Activated naive CD8-positive, alpha-beta T cell (primary cell): ENCODE data around the gene RPAP3.

Experiments
- H3K27ac Mint-ChIP-seq: one replicate; pipeline ENCODE4 v1.8.0; 2021; ENCODE audit warnings: mixed read lengths
- H3K27me3 Mint-ChIP-seq: one replicate; pipeline ENCODE4 v1.8.0; 2021; ENCODE audit warnings: mixed read lengths
- H3K36me3 Mint-ChIP-seq: one replicate; pipeline ENCODE4 v1.8.0; 2021; ENCODE audit warnings: mixed read lengths
- H3K4me1 Mint-ChIP-seq: one replicate; pipeline ENCODE4 v1.8.0; 2021; ENCODE audit warnings: low read depth, mixed read lengths
- H3K4me3 Mint-ChIP-seq: one replicate; pipeline ENCODE4 v1.8.0; 2021; ENCODE audit warnings: mild to moderate bottlenecking, mixed read lengths
- H3K9me3 Mint-ChIP-seq: one replicate; pipeline ENCODE4 v1.8.0; 2021; ENCODE audit warnings: low read depth, mixed read lengths

Gene RPAP3

DNA sequence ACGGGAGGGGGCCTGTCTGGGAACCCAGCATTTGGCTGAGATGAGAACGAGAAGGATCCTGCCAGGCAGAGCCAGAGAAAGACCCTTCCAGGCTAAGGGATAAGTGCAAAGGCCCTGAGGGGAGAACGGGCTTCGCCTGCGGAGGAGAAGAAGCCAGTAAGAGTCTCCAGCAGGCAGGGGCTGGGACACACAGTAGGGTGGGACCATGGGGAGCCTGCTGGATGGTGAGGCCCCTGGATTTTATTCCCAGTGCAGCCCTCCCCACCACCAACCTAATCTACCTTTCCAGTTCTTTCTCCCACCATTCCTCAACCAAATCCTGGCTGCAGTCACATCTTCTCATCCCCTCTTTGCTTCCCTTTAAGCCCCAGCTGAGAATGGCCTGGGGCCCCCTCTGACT is 40.2 kb upstream of the RPAP3 start:
- Mint-ChIP-seq H3K36me3 (no peaks in the 10 kb centered on the region), H3K9me3 (no peaks in the 10 kb centered on the region), H3K4me1 (peaks cover 20% of the 10 kb centered on the region), H3K4me3 (no peak overlapping the region), H3K27ac (no peak overlapping the region), H3K27me3 (no peaks in the 10 kb centered on the region)

DNA sequence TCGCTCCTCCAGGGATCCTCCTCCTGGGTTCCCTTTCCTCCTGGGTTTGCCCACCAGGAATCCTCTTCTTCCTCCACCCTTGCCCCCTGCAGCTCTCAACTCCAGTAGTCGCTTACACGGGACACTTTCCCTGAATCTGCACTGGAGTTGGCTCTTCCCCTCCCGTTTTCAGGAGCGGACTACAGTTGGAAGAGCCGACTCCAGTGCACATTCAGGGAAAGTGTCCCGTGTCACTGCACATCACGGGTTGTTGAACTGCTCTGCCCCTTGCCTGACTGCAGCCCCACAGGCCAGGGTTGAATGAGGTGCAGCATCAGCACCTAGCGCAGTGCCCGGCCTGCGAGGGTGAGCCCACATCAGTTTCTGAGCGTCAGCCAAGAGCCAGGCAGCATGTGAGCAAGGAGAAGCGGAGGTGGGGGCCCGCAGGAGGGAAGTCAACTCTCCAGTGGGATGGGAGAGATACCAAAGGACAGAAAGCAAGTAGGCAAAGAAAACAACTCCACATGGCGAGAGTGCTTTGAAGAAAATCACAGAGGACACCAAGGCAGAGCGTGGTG is 39.7 kb upstream of the RPAP3 start:
- Mint-ChIP-seq H3K36me3 (no peaks in the 10 kb centered on the region), H3K4me3 (no peak overlapping the region), H3K9me3 (no peaks in the 10 kb centered on the region), H3K27me3 (no peaks in the 10 kb centered on the region), H3K4me1 (peaks cover 24% of the 10 kb centered on the region), H3K27ac (no peak overlapping the region)

DNA sequence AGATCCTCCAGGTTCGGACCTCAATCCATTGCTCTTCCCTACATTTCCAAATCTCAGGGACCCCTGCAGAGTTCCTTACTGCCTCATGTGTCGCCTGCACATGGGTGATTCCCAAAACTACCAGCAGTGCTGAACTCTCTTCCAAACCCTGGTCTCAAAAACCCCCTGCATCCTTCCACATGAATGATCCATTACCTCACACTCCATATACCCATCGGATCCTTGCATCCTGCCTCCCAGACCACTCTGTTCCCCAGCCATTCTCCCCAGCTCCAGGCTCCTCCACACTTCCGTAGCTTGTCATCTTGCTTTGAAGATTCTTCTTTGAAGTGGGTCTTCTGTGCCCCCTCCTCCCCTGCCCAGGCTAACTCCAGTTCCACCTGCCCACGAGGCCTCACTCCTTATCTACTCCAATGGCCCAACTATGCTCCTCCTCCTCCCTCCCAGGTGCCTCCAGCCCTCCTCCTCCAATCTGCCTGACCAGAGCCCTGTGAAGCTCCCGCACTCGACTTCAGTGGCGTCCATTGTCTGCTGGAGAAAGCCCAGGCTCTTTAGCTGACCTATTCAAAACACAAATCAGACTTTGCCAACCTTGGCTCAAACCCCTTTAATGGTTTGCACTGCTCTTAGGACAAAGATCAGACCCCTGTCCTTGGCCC is 39.1 kb upstream of the RPAP3 start:
- Mint-ChIP-seq H3K27ac (no peak overlapping the region), H3K27me3 (no peaks in the 10 kb centered on the region), H3K4me1 (peaks cover 24% of the 10 kb centered on the region), H3K9me3 (no peaks in the 10 kb centered on the region), H3K36me3 (no peaks in the 10 kb centered on the region), H3K4me3 (no peak overlapping the region)

GRCh38 chr12:47744005-47744651 is 38.3 kb upstream of the RPAP3 start:
- H3K4me3 Mint-ChIP-seq: no peak overlapping the region
- no peaks in the 10 kb centered on the region for H3K27me3 Mint-ChIP-seq
- no peaks in the 10 kb centered on the region for H3K36me3 Mint-ChIP-seq
- H3K27ac Mint-ChIP-seq: no peak overlapping the region
- peaks cover 24% of the 10 kb centered on the region for H3K4me1 Mint-ChIP-seq
- no peaks in the 10 kb centered on the region for H3K9me3 Mint-ChIP-seq

- H3K9me3 Mint-ChIP-seq: no peaks in the 10 kb centered on the region
- no peak overlapping the region for H3K4me3 Mint-ChIP-seq
These were observed 37.6 kb upstream of the RPAP3 start for GRCh38 chr12:47743311-47743860.

DNA sequence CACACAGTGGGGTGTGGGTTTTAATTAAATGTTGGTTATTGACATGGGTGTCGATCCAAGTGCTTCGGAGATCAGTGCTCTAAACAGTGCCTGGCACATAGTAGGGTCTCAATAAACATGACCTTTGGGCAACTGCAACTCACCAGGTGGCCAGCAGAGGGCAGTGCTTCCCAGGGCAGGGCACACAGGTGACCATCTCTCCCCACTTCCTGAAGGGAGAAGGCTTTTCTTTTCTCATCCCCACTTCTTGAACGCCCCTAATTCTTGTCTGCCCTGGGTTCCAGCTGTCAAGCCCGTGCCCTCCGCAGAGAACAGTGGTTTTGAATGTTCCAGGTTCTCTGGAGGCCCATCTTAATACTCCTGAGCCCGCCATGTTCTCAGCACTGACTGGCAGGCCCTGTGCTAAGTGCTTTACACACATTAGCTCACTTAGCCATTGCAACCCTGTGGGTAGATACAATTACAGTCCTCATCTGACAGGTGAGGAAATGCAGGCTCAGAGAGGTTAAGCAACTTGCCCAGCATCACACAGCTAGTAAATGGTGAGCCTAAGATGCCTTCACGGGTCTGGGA is 36.5 kb upstream of the RPAP3 start:
- no peaks in the 10 kb centered on the region for H3K36me3 Mint-ChIP-seq
- peaks cover 24% of the 10 kb centered on the region for H3K4me1 Mint-ChIP-seq
- no peaks in the 10 kb centered on the region for H3K9me3 Mint-ChIP-seq
- H3K27me3 Mint-ChIP-seq: no peaks in the 10 kb centered on the region
- H3K4me3 Mint-ChIP-seq: no peak overlapping the region
- no peak overlapping the region for H3K27ac Mint-ChIP-seq

More at GRCh38 chr12:47743311-47743860, 37.6 kb upstream of the RPAP3 start:
- peaks cover 24% of the 10 kb centered on the region for H3K4me1 Mint-ChIP-seq
- no peaks in the 10 kb centered on the region for H3K36me3 Mint-ChIP-seq
- H3K27me3 Mint-ChIP-seq: no peaks in the 10 kb centered on the region
- H3K27ac Mint-ChIP-seq: no peak overlapping the region

GRCh38 chr12:47741340-47741703 is 35.5 kb upstream of the RPAP3 start:
- Mint-ChIP-seq H3K4me3 (no peak overlapping the region), H3K4me1 (peaks cover 25% of the 10 kb centered on the region), H3K27me3 (no peaks in the 10 kb centered on the region), H3K9me3 (no peaks in the 10 kb centered on the region), H3K36me3 (no peaks in the 10 kb centered on the region), H3K27ac (no peak overlapping the region)

DNA sequence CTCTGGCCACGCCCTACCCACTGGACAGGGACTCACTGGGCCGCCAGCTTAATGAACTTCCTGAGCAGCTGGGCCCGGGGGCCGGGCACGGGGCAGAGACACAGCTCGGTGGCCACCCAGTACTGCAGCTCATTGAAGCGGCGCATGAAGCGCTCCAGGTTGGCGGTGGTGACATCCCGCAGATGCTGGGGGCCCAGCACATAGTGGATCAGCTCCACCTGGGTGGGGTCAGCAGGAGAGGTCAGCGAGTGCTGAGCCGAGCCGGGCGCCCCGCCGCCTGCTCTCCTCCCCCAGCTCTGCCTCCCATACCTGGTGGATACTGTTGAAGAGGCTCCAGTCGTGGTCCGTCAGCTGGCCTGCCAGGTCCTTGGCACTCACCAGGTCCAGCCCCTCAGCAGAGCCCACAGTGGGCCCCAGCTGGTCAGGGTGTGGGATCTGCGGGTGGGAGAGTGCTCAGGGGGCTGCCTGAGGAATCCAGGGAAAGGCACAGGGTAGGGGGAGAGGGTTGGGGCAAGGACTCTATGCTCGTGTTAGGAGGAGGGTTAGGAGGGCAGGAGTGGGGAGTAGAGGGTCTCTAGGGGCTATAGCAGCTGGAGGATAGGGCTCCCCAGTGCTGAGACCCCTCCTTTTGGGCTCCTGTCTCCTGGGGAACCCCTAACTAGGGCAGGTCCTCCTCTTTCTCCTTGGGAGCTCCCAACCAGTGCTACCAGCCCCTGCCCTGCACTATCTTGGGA is 34.9 kb upstream of the RPAP3 start:
- Mint-ChIP-seq H3K4me1 (peaks cover 25% of the 10 kb centered on the region), H3K36me3 (no peaks in the 10 kb centered on the region), H3K27ac (no peak overlapping the region), H3K9me3 (no peaks in the 10 kb centered on the region), H3K4me3 (no peak overlapping the region), H3K27me3 (no peaks in the 10 kb centered on the region)

GRCh38 chr12:47739979-47740378 is 34.1 kb upstream of the RPAP3 start:
- Mint-ChIP-seq H3K36me3 (no peaks in the 10 kb centered on the region), H3K4me1 (peaks cover 25% of the 10 kb centered on the region), H3K9me3 (no peaks in the 10 kb centered on the region), H3K4me3 (no peak overlapping the region), H3K27me3 (no peaks in the 10 kb centered on the region), H3K27ac (no peak overlapping the region)

GRCh38 chr12:47739297-47739696 is 33.5 kb upstream of the RPAP3 start:
- Mint-ChIP-seq H3K4me3 (no peak overlapping the region), H3K27ac (no peak overlapping the region), H3K9me3 (no peaks in the 10 kb centered on the region), H3K4me1 (peaks cover 25% of the 10 kb centered on the region), H3K36me3 (no peaks in the 10 kb centered on the region), H3K27me3 (no peaks in the 10 kb centered on the region)

DNA sequence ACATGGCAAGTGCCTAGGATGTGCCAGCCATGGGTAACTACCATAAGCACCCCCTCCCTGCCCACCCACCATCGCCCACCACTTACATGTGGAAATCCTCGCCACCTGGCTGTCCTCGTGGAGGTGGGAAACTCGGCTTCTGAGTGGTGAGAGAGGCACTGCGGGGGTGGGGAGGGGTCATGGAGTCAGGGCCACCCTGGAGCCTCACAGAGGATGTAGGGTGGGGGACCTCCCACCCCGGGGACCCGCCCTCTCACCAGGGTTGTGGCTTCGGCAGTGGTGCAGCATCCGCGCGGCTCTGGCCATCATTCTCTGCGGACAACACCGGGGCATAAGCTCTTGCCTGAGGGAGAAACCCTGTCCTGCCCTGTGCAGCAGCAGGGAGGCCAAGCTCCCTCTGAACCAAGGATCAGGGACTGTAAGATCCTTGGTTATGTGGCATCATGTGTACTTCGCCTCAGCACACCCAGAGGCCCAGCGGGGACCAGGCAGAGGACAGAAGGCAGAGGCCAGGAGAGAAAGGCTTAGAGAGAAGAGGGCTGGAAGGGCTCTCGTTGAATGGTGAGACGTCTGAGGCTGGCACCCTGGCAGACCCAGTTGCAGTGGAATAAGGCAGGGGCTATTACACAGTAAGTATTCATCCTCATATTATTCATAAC is 32.2 kb upstream of the RPAP3 start:
- peaks cover 20% of the 10 kb centered on the region for H3K4me1 Mint-ChIP-seq
- H3K9me3 Mint-ChIP-seq: no peaks in the 10 kb centered on the region
- no peaks in the 10 kb centered on the region for H3K36me3 Mint-ChIP-seq
- H3K27me3 Mint-ChIP-seq: no peaks in the 10 kb centered on the region
- no peak overlapping the region for H3K27ac Mint-ChIP-seq
- no peak overlapping the region for H3K4me3 Mint-ChIP-seq

GRCh38 chr12:47736877-47737676 is 31.2 kb upstream of the RPAP3 start:
- H3K4me1 Mint-ChIP-seq: peaks cover 14% of the 10 kb centered on the region
- no peaks in the 10 kb centered on the region for H3K9me3 Mint-ChIP-seq
- no peak overlapping the region for H3K27ac Mint-ChIP-seq
- H3K4me3 Mint-ChIP-seq: no peak overlapping the region
- H3K36me3 Mint-ChIP-seq: no peaks in the 10 kb centered on the region
- H3K27me3 Mint-ChIP-seq: no peaks in the 10 kb centered on the region

- H3K9me3 Mint-ChIP-seq: no peaks in the 10 kb centered on the region
- no peaks in the 10 kb centered on the region for H3K27me3 Mint-ChIP-seq
- H3K27ac Mint-ChIP-seq: no peak overlapping the region
- peaks cover 6% of the 10 kb centered on the region for H3K4me1 Mint-ChIP-seq
- no peak overlapping the region for H3K4me3 Mint-ChIP-seq
- no peaks in the 10 kb centered on the region for H3K36me3 Mint-ChIP-seq
These were observed 30.4 kb upstream of the RPAP3 start for GRCh38 chr12:47736216-47736615.

- H3K27me3 Mint-ChIP-seq: no peaks in the 10 kb centered on the region
- no peaks in the 10 kb centered on the region for H3K36me3 Mint-ChIP-seq
- peaks cover 1% of the 10 kb centered on the region for H3K4me1 Mint-ChIP-seq
- no peak overlapping the region for H3K4me3 Mint-ChIP-seq
- H3K27ac Mint-ChIP-seq: no peak overlapping the region
- H3K9me3 Mint-ChIP-seq: no peaks in the 10 kb centered on the region
These were observed 29.8 kb upstream of the RPAP3 start for GRCh38 chr12:47735649-47736048.
